Dermis blood vessel endothelial cell (primary cell): ENCODE data around the gene DCAKD. TPM values are rescaled to one million over a fixed set of nuclear protein-coding genes. Genes with fewer than 3 reads are reported as not detected.

Experiments
- total RNA-seq: library from RNA; depleted of rRNA; stranded (reverse); fragments of >200 nt; gene quantifications from 2 replicates; pipeline ENCODE4 v1.2.3, GENCODE V29; 2014

The DCAKD gene
- total RNA-seq, 1 donor from 2014 or later: 36.4 TPM

Other genes with a start within 250 kb of the DCAKD start
- 7.5 and 13.9 TPM in 2 replicates for gene GJC1, start 221.3 kb downstream of the DCAKD start, total RNA-seq
- gene HIGD1B, start 203.7 kb downstream of the DCAKD start, total RNA-seq: not detected in 2 replicates
- 154 and 298 TPM in 2 replicates for gene EFTUD2, start 152.2 kb downstream of the DCAKD start, total RNA-seq
- gene GFAP, start 136.1 kb downstream of the DCAKD start, total RNA-seq: 0.51 TPM in 1 of 2 replicates, not detected in the other
- gene KIF18B, start 103.9 kb downstream of the DCAKD start, total RNA-seq: 1.4 and 7.3 TPM in 2 replicates
- 0.14 TPM in 1 of 2 replicates, not detected in the other for gene C1QL1, start 83.3 kb downstream of the DCAKD start, total RNA-seq
- 69.4 and 79.1 TPM in 2 replicates for gene NMT1, start 9.7 kb upstream of the DCAKD start, total RNA-seq
- gene PLCD3, start 80.9 kb upstream of the DCAKD start, total RNA-seq: 51.3 and 51.4 TPM in 2 replicates
- 4.5 and 4.9 TPM in 2 replicates for gene ACBD4, start 84.1 kb upstream of the DCAKD start, total RNA-seq
- gene HEXIM1, start 96.8 kb upstream of the DCAKD start, total RNA-seq: 7.0 and 11.0 TPM in 2 replicates
- gene HEXIM2, start 110.2 kb upstream of the DCAKD start, total RNA-seq: 4.1 and 4.8 TPM in 2 replicates
- 1.0 and 4.0 TPM in 2 replicates for gene FMNL1, start 170.3 kb upstream of the DCAKD start, total RNA-seq
- gene SPATA32, start 210.5 kb upstream of the DCAKD start, total RNA-seq: 0.05 TPM in 1 of 2 replicates, not detected in the other